RWPE1 (cell line): ENCODE measurements around the gene GPR161.

Experiments
- CTCF ChIA-PET: fragments of 350-600 bp; sonication (Branson Sonifier 250); formaldehyde crosslinking; extraction: SDS; loops from one replicate; lab custom pipeline; 2021; lab: Yijun Ruan, JAX
- POLR2A ChIA-PET: fragments of 400-600 bp; formaldehyde crosslinking; extraction: SDS; loops from one replicate; lab custom pipeline; 2020; ENCODE audit warnings: antibody characterized with exemption; ENCODE audit not compliant: low non-redundant PET; lab: Yijun Ruan, JAX
- DNase-seq: peaks from one replicate; pipeline ENCODE4 v3.0.0; 2012; ENCODE audit warnings: low spot score
- H3K27ac ChIP-seq: fragments of 450-650 bp; 2 replicates; pipeline ENCODE4 v1.5.1; 2017
- TF ChIP-seq, protein P1 (sequence below): fragments of 450-650 bp; conservative IDR thresholded peaks from 2 replicates; pipeline ENCODE4 v1.5.1; 2017; ENCODE audit warnings: low read depth, mild to moderate bottlenecking

The GPR161 gene

DNA sequence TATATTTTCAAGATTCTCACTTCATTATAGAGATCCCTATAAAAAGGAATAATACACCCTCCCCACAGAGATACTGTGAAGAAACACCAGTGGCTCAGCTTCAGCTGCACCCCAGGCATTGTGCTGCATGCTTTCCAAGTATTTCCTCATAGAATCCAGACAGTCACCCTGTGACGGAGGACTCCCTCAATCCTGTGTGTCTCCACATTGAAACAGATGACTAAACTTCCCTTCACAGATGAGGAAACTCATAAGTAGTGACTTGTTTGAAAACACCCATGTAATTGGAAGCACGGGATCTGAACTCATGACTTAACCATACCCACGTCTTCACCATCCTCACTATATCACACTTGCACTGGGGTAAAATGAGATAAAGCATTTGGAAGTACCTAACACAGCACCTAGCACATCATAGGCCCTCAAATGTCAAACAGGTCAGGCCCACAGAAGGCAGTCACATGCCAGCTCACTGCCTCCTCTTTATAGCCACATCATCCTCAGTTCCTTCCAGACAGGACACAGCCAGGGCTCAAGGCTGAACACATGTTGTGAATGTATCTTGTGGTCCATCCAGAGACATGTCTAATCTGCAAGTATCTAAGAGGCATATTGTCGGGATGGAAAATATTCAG lies 55.2 kb downstream of the GPR161 start:
- DNase-seq, result peak; percentile 22
- ChIA-PET CTCF (interaction anchor here (0.5 to 1.5 kb wide), 9 partner anchors 10 to 176 kb away, joined by 3 to 7 read pairs (median 4); partner anchors contain the start of gene GPR161), POLR2A (no interaction called here)
- H3K27ac ChIP-seq, result no peak overlapping the region
- TF ChIP-seq, protein P1, sequence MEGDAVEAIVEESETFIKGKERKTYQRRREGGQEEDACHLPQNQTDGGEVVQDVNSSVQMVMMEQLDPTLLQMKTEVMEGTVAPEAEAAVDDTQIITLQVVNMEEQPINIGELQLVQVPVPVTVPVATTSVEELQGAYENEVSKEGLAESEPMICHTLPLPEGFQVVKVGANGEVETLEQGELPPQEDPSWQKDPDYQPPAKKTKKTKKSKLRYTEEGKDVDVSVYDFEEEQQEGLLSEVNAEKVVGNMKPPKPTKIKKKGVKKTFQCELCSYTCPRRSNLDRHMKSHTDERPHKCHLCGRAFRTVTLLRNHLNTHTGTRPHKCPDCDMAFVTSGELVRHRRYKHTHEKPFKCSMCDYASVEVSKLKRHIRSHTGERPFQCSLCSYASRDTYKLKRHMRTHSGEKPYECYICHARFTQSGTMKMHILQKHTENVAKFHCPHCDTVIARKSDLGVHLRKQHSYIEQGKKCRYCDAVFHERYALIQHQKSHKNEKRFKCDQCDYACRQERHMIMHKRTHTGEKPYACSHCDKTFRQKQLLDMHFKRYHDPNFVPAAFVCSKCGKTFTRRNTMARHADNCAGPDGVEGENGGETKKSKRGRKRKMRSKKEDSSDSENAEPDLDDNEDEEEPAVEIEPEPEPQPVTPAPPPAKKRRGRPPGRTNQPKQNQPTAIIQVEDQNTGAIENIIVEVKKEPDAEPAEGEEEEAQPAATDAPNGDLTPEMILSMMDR, result no peak

DNA sequence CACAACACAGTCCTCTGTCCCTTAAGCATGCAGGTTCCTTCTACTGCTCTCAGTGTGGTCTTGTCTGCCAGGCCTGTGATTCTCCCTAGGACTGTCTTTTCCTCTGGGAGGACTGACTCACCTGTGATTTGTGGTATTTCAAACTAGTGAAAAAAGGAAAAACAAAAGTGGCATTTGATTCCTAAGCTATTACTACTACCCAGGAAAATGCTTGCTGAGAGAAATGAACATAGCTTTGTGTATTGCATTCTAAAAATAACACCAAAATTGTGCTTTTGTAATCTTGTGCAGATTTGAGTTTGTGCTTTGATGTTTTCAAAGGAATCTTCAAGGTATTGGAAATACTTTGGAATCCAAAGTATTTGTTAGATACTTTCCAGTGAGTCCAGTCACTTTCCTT lies 57.0 kb downstream of the GPR161 start:
- TF ChIP-seq, protein P1, result no peak
- CTCF ChIA-PET, result interaction anchor here (0.6 to 1.1 kb wide), 2 partner anchors 93 to 636 kb away, joined by 4 to 5 read pairs; no protein-coding TSS in a partner anchor
- H3K27ac ChIP-seq, result no peak overlapping the region
- no peak for DNase-seq
- POLR2A ChIA-PET, result no interaction called here

DNA sequence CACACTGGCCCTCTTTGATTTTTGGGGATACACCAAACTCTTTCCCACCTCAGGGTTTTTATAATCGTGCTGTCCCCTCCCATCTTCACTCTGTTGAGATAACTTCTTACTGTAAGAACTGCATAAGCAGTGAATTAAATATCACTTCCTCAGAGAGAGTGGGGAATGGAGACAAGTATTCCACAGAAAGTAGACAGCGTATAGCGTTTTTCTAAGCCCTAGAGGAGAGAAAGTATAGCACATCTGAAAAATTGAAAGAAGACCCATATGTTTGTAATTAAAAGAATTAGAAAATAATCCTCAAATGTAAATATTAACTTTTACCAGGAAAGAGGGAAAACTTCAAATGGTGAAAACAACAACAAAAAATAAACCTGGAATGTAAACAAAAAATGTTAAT lies 67.3 kb downstream of the GPR161 start:
- no peak overlapping the region for H3K27ac ChIP-seq
- POLR2A ChIA-PET, result no interaction called here
- DNase-seq, result no peak
- TF ChIP-seq, protein P1, result no peak
- CTCF ChIA-PET, result no interaction called here

DNA sequence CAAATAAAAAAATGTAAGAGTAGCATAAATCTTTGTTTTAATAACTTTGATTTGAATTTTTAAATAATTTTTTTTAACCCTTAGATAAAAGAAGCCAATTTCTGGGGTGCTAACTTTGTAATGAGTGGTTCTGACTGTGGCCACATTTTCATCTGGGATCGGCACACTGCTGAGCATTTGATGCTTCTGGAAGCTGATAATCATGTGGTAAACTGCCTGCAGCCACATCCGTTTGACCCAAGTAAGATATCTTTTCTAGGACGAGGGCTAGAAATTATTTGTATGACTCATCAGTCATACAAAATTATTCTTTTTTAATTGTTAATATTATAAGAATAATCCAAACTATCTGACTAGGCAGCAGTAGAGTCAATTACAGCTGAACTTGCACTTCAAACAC lies 71.2 kb downstream of the GPR161 start:
- H3K27ac ChIP-seq, result no peak overlapping the region
- no peak for DNase-seq
- TF ChIP-seq, protein P1, result no peak
- ChIA-PET POLR2A (no interaction called here), CTCF (interaction anchor here (0.7 to 0.8 kb wide), 2 partner anchors 170 to 525 kb away, joined by 3 read pairs; no protein-coding TSS in a partner anchor)

DNA sequence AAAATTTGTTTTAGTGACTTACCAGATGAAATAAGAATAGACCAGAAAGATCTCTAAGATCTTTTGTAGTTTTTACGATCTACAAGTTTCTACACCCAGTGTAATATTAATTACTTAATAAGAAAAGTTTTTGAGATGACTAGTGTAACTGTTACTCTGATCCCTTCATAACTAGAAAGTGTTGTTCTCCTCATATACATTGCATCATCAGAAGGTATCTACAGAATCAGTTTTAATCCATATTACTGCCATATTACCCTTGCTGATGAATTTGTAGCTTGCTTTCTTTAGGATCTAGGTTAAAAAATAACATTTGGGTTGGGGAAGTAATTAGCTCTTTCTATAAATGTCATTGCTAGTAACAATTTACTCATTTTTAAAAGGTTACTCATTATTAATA lies 72.5 kb downstream of the GPR161 start:
- DNase-seq, result no peak
- TF ChIP-seq, protein P1, result no peak
- POLR2A ChIA-PET, result no interaction called here
- CTCF ChIA-PET, result interaction anchor here (0.6 to 1.3 kb wide), 3 partner anchors 18 to 231 kb away, joined by 3 to 4 read pairs (median 4); no protein-coding TSS in a partner anchor
- no peak overlapping the region for H3K27ac ChIP-seq

DNA sequence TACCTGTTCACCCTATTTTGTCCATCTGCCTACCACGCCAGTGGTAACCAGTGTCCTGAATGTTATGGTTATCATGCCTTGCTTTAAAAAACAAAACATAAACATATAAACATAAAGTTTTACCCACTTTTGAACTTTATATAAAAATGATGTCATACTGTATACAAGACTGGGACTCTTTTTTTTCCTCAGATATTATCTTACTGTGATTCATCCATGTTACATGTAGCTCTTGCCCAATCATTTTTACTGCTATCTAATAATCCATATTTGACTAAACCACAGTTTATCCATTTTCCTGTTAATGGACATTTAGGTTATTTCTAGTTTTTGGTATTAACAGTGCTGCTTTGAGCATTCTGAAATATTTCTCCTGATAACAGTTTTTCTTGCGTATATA lies 78.8 kb downstream of the GPR161 start:
- TF ChIP-seq, protein P1, result no peak
- no peak overlapping the region for H3K27ac ChIP-seq
- no peak for DNase-seq
- ChIA-PET CTCF (interaction anchor here (0.5 to 0.7 kb wide), 2 partner anchors 239 to 931 kb away, joined by 3 read pairs; no protein-coding TSS in a partner anchor), POLR2A (no interaction called here)
